IMR-90 (cell line): Measurements from ENCODE around the gene PDE11A.

Experiments
- USF2 ChIP-seq: fragments of 150-350 bp; IDR thresholded peaks from 2 replicates; pipeline ENCODE4 v1.6.1; 2017; ENCODE audit warnings: mild to moderate bottlenecking, antibody characterized with exemption, low read length, low read depth
- TF ChIP-seq, protein P1 (sequence below): conservative IDR thresholded peaks from 2 replicates; pipeline ENCODE4 v1.5.1; 2012; ENCODE audit warnings: mild to moderate bottlenecking, low read depth, low read length, improper control_type of control experiment

- TF ChIP-seq, protein P1, sequence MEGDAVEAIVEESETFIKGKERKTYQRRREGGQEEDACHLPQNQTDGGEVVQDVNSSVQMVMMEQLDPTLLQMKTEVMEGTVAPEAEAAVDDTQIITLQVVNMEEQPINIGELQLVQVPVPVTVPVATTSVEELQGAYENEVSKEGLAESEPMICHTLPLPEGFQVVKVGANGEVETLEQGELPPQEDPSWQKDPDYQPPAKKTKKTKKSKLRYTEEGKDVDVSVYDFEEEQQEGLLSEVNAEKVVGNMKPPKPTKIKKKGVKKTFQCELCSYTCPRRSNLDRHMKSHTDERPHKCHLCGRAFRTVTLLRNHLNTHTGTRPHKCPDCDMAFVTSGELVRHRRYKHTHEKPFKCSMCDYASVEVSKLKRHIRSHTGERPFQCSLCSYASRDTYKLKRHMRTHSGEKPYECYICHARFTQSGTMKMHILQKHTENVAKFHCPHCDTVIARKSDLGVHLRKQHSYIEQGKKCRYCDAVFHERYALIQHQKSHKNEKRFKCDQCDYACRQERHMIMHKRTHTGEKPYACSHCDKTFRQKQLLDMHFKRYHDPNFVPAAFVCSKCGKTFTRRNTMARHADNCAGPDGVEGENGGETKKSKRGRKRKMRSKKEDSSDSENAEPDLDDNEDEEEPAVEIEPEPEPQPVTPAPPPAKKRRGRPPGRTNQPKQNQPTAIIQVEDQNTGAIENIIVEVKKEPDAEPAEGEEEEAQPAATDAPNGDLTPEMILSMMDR: no peak
- TF ChIP-seq USF2: no peak
Observed at GRCh38 chr2:178072383-178073301, at the start of gene PDE11A.
